T-helper 1 cell treated with Interleukin-12 subunit alpha and Interleukin-12 subunit beta and Interleukin-4 antibody, amounts not matched to agents 30 μg/mL and 1 μg/mL, for 36 hours (primary cell): ENCODE results near the gene MS4A3.

Source experiments
- H3K27ac Mint-ChIP-seq: one replicate; pipeline ENCODE4 v1.8.0; 2021; ENCODE audit warnings: mild to moderate bottlenecking, mixed read lengths
- H3K27me3 Mint-ChIP-seq: one replicate; pipeline ENCODE4 v1.8.0; 2021; ENCODE audit warnings: low read depth, mixed read lengths
- H3K36me3 Mint-ChIP-seq: one replicate; pipeline ENCODE4 v1.8.0; 2021; ENCODE audit warnings: low read depth, mixed read lengths
- H3K4me1 Mint-ChIP-seq: one replicate; pipeline ENCODE4 v1.8.0; 2021; ENCODE audit warnings: low read depth, mixed read lengths
- H3K4me3 Mint-ChIP-seq: one replicate; pipeline ENCODE4 v1.8.0; 2021; ENCODE audit warnings: mild to moderate bottlenecking, moderate library complexity, mixed read lengths
- H3K9me3 Mint-ChIP-seq: one replicate; pipeline ENCODE4 v1.8.0; 2021; ENCODE audit warnings: mixed read lengths

Gene MS4A3

GRCh38 chr11:60116996-60117790 lies 60.7 kb downstream of the MS4A3 start:
- H3K4me1 Mint-ChIP-seq = no peaks in the 10 kb centered on the region
- no peaks in the 10 kb centered on the region for H3K36me3 Mint-ChIP-seq
- H3K4me3 Mint-ChIP-seq = no peak overlapping the region
- H3K27me3 Mint-ChIP-seq = no peaks in the 10 kb centered on the region
- H3K9me3 Mint-ChIP-seq = no peaks in the 10 kb centered on the region
- no peak overlapping the region for H3K27ac Mint-ChIP-seq

- Mint-ChIP-seq H3K4me3 (no peak overlapping the region), H3K27ac (no peak overlapping the region), H3K9me3 (no peaks in the 10 kb centered on the region), H3K36me3 (no peaks in the 10 kb centered on the region), H3K4me1 (no peaks in the 10 kb centered on the region), H3K27me3 (no peaks in the 10 kb centered on the region)
Observed at GRCh38 chr11:60118338-60118737, 61.9 kb downstream of the MS4A3 start.

DNA sequence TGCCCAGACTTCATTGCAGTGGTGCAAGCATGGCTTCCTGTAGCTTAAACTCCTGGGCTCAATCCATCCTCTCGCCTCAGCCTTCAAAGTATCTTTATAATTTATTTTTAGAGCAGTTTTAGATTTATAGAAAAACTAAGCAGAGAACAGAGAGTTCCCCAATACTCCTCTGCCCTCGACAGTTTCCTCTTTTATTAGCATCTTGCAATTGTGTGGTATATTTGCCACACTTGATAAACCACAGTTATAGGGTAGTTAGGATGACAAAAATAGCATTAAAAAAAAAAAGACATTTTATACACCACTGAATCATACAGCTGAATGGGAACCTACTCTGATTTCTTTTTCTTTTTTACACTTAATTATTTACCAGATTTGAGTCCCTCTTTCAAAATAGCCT lies 63.2 kb downstream of the MS4A3 start:
- Mint-ChIP-seq H3K4me3 (no peak overlapping the region), H3K27ac (no peak overlapping the region), H3K27me3 (no peaks in the 10 kb centered on the region), H3K36me3 (no peaks in the 10 kb centered on the region), H3K4me1 (no peaks in the 10 kb centered on the region), H3K9me3 (no peaks in the 10 kb centered on the region)
